Transverse colon (tissue), 4 donors: Measurements from ENCODE around the gene LRRTM3. TPM values are rescaled to one million over a fixed set of nuclear protein-coding genes. Genes with fewer than 3 reads are reported as not detected.

Source experiments
- DNase-seq: peaks from one replicate; pipeline ENCODE4 v3.0.0-alpha.2; 2019
- H3K27ac ChIP-seq, 4 donors: fragments of 200-600 bp; sonication (generic); 2 replicates each; pipeline ENCODE4 v1.5.1; 2016 to 2018; ENCODE audit warnings: inconsistent platforms in 4 of 4
- H3K27me3 ChIP-seq: fragments of 200-600 bp; sonication (generic); 2 replicates; pipeline ENCODE4 v1.5.1; 2017; ENCODE audit warnings: inconsistent platforms
- H3K36me3 ChIP-seq, 4 donors: fragments of 200-600 bp; sonication (generic); 2 replicates each; pipeline ENCODE4 v1.5.1; 2017 to 2019; ENCODE audit warnings: inconsistent platforms in 4 of 4
- H3K4me1 ChIP-seq, 4 donors: fragments of 200-600 bp; sonication (generic); 2 replicates each; pipeline ENCODE4 v1.5.1; 2017 to 2020; ENCODE audit warnings: inconsistent platforms in 4 of 4
- H3K4me3 ChIP-seq, 4 donors: fragments of 200-600 bp; sonication (generic); 1 replicate in 1 of 4; 2 replicates in 3 of 4; pipeline versions ENCODE4 v1.5.1 to v1.6.1; 2017 to 2019; ENCODE audit warnings: inconsistent platforms in 4 of 4
- H3K9me3 ChIP-seq, 2 donors: fragments of 200-600 bp; sonication (generic); 2 replicates each; pipeline ENCODE4 v1.5.1; 2017 to 2019; ENCODE audit warnings: inconsistent platforms in 2 of 2
- EP300 ChIP-seq: sonication (generic); formaldehyde crosslinking; IDR thresholded peaks from one replicate; pipeline ENCODE4 v1.6.1; 2017; ENCODE audit warnings: antibody characterized with exemption, low read depth
- POLR2A ChIP-seq: fragments of 450-650 bp; IDR thresholded peaks from one replicate; pipeline ENCODE4 v1.6.1; 2016; ENCODE audit warnings: antibody characterized with exemption, mild to moderate bottlenecking, moderate library complexity
- POLR2AphosphoS5 ChIP-seq, 3 donors: sonication (generic); formaldehyde crosslinking; IDR thresholded peaks; one replicate each; pipeline ENCODE4 v1.6.1; 2016; ENCODE audit warnings: antibody characterized with exemption in 3 of 3
- WGBS, 2 donors: methylation state at CpG; one replicate each; pipeline ENCODE4 v1.1.5; 2018; ENCODE audit warnings: low coverage in 1 of 2; 5-methylcytosine and 5-hydroxymethylcytosine counted together
- in situ Hi-C, 4 donors: fragments of 200-750 bp; cut with MboI; loops; one replicate each; pipeline versions ENCODE4 v1.15.0 to v1.15.1; 2017; ENCODE audit warnings: low sequenced_read_pairs in 3 of 4, low pct_ligation_motif_present in 1 of 4, low pct_unique_long_range_greater_than_20kb in 1 of 4
- intact Hi-C: fragments of 100-400 bp; cut with DNase I; formaldehyde crosslinking; loops from one replicate; pipeline ENCODE4 v1.15.1; 2023; ENCODE audit warnings: low total_unique reads
- total RNA-seq, 4 donors: library from RNA; depleted of rRNA; stranded (reverse); fragments of >200 nt; gene quantifications; one replicate each; pipeline ENCODE4 v1.1.0, GENCODE V29; 2016
- TF ChIP-seq, protein P1 (sequence below), 5 experiments: fragments of 200-600 bp in 3 of 5; fragments of 450-650 bp in 2 of 5; sonication (generic) in 3 of 5; IDR thresholded peaks; 1 replicate in 2 of 5; 2 replicates in 3 of 5; pipeline ENCODE4 v1.5.1; 2016 to 2017; ENCODE audit warnings: antibody characterized with exemption in 5 of 5, inconsistent platforms in 3 of 5, mild to moderate bottlenecking in 2 of 5, moderate library complexity in 1 of 5

The LRRTM3 gene
- total RNA-seq, 4 donors from 2014 or later: not detected

DNA sequence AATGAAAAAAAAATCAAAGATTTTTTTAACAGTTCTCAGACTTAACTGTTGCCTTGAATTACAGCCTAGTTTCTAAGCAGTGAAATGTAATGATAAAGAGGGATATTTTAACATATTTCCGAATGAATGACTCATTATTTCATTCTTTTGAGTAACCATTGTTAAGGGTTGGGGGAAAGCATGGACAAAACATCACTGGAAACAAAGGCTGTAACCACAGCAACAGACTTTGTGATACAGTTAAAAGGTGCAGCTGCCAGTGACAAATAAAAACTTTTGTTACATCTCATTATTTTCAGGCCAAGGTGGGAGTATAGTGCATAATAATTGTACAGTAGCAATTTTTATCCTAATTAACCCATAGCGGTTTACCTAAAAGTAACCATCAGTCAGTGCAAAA, 172.6 kb downstream of the LRRTM3 start:
- H3K27ac ChIP-seq: no peak overlapping the region
- DNase-seq: no peak
- no peaks in the 10 kb centered on the region for H3K4me1 ChIP-seq
- TF ChIP-seq POLR2AphosphoS5 (IDR thresholded peaks at IDR 0.05): no peak
- no peak for TF ChIP-seq EP300
- TF ChIP-seq, protein P1, sequence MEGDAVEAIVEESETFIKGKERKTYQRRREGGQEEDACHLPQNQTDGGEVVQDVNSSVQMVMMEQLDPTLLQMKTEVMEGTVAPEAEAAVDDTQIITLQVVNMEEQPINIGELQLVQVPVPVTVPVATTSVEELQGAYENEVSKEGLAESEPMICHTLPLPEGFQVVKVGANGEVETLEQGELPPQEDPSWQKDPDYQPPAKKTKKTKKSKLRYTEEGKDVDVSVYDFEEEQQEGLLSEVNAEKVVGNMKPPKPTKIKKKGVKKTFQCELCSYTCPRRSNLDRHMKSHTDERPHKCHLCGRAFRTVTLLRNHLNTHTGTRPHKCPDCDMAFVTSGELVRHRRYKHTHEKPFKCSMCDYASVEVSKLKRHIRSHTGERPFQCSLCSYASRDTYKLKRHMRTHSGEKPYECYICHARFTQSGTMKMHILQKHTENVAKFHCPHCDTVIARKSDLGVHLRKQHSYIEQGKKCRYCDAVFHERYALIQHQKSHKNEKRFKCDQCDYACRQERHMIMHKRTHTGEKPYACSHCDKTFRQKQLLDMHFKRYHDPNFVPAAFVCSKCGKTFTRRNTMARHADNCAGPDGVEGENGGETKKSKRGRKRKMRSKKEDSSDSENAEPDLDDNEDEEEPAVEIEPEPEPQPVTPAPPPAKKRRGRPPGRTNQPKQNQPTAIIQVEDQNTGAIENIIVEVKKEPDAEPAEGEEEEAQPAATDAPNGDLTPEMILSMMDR (IDR thresholded peaks at IDR 0.05): no peak
- TF ChIP-seq POLR2A: no peak
- intact Hi-C loops: no loop called here
- no peaks in the 10 kb centered on the region for H3K9me3 ChIP-seq
- WGBS, 2 donors: 69 to 70% methylated on average over 2 of the region's 2 CpGs
- H3K4me3 ChIP-seq: no peak overlapping the region
- in situ Hi-C loops: no loop called here
- no peaks in the 10 kb centered on the region for H3K36me3 ChIP-seq
- H3K27me3 ChIP-seq: no peaks in the 10 kb centered on the region

DNA sequence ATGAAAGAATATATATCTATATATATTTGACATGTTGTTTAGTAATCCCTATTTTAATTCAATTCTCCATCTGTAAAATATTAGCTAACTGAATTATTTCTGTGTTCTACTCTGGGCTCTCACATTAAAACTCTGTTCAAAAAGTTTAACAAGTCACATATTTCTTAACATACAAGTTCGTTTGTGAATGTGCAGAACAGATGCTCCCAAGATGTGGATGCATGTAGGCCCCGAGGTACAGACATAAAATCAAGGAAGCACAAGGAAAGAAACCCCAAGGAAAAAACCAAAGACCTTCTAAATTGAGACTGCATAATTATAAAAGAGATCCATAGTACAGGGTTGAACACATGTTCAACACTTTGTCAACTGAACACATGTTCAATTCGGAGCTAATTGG, 175.1 kb downstream of the LRRTM3 start:
- Histone ChIP-seq H3K27me3 (no peaks in the 10 kb centered on the region), H3K27ac (no peak overlapping the region), H3K4me1 (no peaks in the 10 kb centered on the region), H3K36me3 (no peaks in the 10 kb centered on the region), H3K4me3 (no peak overlapping the region), H3K9me3 (no peaks in the 10 kb centered on the region)
- DNase-seq: no peak
- WGBS, 2 donors: 44 to 47% methylated on average over 3 of the region's 3 CpGs
- no peak for TF ChIP-seq POLR2AphosphoS5 (IDR thresholded peaks at IDR 0.05)
- no peak for TF ChIP-seq POLR2A
- TF ChIP-seq EP300: no peak
- TF ChIP-seq, protein P1 (IDR thresholded peaks at IDR 0.05): no peak
- intact Hi-C loops (no loop called here), in situ Hi-C loops (no loop called here)

DNA sequence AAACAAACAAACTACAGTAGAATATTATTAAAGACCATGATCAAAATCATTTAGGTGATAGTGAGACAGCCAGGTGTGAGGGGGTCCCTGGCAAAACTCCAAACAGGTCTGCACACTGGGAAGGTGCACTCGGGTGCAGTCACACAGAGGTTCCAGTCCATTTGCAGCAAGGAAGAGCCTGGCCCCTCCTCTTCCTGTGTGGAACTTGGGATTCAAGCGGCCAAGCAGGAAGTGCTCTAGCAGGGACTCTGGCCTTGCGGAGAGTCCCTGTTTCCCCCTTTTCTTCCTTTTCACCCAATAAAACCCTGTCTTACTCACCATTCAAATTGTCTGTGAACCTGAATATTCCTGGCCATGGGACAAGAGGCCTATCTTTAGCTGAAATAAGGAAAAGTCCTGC, 181.8 kb downstream of the LRRTM3 start:
- in situ Hi-C loops (no loop called here), intact Hi-C loops (no loop called here)
- Histone ChIP-seq H3K9me3 (no peaks in the 10 kb centered on the region), H3K36me3 (no peaks in the 10 kb centered on the region), H3K4me3 (no peak overlapping the region), H3K27ac (no peak overlapping the region), H3K27me3 (no peaks in the 10 kb centered on the region), H3K4me1 (no peaks in the 10 kb centered on the region)
- 75 to 100% methylated on average over 1 to 3 of the region's 3 CpGs for WGBS, 2 donors
- TF ChIP-seq, protein P1 (IDR thresholded peaks at IDR 0.05): no peak
- TF ChIP-seq POLR2A: no peak
- TF ChIP-seq EP300: no peak
- TF ChIP-seq POLR2AphosphoS5 (IDR thresholded peaks at IDR 0.05): no peak
- DNase-seq: no peak

DNA sequence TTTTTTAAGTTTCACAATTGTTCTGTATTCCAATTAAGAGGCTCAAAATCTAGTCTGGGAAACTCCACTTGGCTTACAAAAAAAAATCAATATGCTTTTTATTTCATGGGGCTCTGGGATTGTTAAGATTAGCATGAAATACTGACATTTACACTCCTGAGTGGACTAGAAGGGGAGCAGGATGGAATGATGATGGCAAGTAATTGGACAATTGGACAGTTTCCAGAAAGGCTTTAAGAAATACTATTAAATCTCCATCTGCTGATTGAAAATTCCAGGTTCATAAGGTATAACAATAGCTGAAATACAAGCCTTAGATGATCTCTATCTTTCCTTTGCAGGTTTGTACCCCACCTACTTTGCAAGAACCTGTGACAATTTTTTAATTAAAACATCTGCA, 184.4 kb downstream of the LRRTM3 start:
- H3K9me3 ChIP-seq: no peaks in the 10 kb centered on the region
- H3K4me3 ChIP-seq: no peak overlapping the region
- in situ Hi-C loops: no loop called here
- intact Hi-C loops: no loop called here
- H3K27ac ChIP-seq: no peak overlapping the region
- no peaks in the 10 kb centered on the region for H3K36me3 ChIP-seq
- TF ChIP-seq POLR2AphosphoS5 (IDR thresholded peaks at IDR 0.05): no peak
- TF ChIP-seq POLR2A: no peak
- TF ChIP-seq, protein P1 (IDR thresholded peaks at IDR 0.05): no peak
- no peak for TF ChIP-seq EP300
- H3K27me3 ChIP-seq: no peaks in the 10 kb centered on the region
- H3K4me1 ChIP-seq: no peaks in the 10 kb centered on the region
- no peak for DNase-seq
